Right lobe of liver (tissue), 4 donors: ENCODE data around the gene RASA2.

Experiments used
- CTCF ChIP-seq, 4 donors: fragments of 200-600 bp in 3 of 4; fragments of 450-650 bp in 1 of 4; IDR thresholded peaks; one replicate each; pipeline versions ENCODE4 v1.5.1 to v1.8.0; 2016 to 2022; ENCODE audit warnings: antibody characterized with exemption in 4 of 4, mild to moderate bottlenecking in 2 of 4
- POLR2A ChIP-seq: fragments of 450-650 bp; IDR thresholded peaks from one replicate; pipeline ENCODE4 v1.6.1; 2017; ENCODE audit warnings: antibody characterized with exemption, mild to moderate bottlenecking
- donor health status: DM: no; HTN: no; CAD: no.
- donor health status: DM: no; HTN: no; CAD: no.
- donor health status: DM: no; HTN: yes; CAD: no.

GRCh38 chr3:141656771-141657170 lies 169.9 kb downstream of the RASA2 start:
- TF ChIP-seq CTCF (IDR thresholded peaks at IDR 0.05) (no peak), POLR2A (no peak)
